ENCODE data around the gene KRTAP5-2.

KRTAP5-2 gene

GRCh38 chr11:1562469-1563148, 35.5 kb downstream of the KRTAP5-2 start:
- no peak overlapping the region for H3K4me2 ChIP-seq (ENCODE audit: low read depth, low read length)
- DNase-seq: no peak
- no peaks in the 10 kb centered on the region for H4K20me1 ChIP-seq (ENCODE audit: insufficient read depth, low read length)
- no peak overlapping the region for H3K27ac ChIP-seq (ENCODE audit: low read length)
- H2AFZ ChIP-seq (ENCODE audit: low read length): no peak overlapping the region
- H3K9me2 ChIP-seq (replicated peaks; ENCODE audit: insufficient read depth, low read length): no peaks in the 10 kb centered on the region
- H3K36me3 ChIP-seq (replicated peaks; ENCODE audit: insufficient read depth, low read length): no peaks in the 10 kb centered on the region
- no peak overlapping the region for H3K9ac ChIP-seq (ENCODE audit: low read length)
- H3K79me2 ChIP-seq (ENCODE audit: low read length): no peaks in the 10 kb centered on the region
- no peaks in the 10 kb centered on the region for H3F3A ChIP-seq (ENCODE audit: insufficient read depth, low read length)
- peaks cover 74% of the 10 kb centered on the region for H3K27me3 ChIP-seq (replicated peaks; ENCODE audit: insufficient read depth, low read length)
- no peak overlapping the region for H3K4me3 ChIP-seq (ENCODE audit: low read length)
- H3K9me3 ChIP-seq (replicated peaks; ENCODE audit: insufficient read depth, low read length): no peaks in the 10 kb centered on the region
- no peak for TF ChIP-seq EZH2phosphoT487 (IDR thresholded peaks at IDR 0.05; ENCODE audit: low read length)
- no peak for TF ChIP-seq EZH2 (optimal IDR thresholded peaks at IDR 0.05; ENCODE audit: low read depth, low read length)
- TF ChIP-seq, protein P1, sequence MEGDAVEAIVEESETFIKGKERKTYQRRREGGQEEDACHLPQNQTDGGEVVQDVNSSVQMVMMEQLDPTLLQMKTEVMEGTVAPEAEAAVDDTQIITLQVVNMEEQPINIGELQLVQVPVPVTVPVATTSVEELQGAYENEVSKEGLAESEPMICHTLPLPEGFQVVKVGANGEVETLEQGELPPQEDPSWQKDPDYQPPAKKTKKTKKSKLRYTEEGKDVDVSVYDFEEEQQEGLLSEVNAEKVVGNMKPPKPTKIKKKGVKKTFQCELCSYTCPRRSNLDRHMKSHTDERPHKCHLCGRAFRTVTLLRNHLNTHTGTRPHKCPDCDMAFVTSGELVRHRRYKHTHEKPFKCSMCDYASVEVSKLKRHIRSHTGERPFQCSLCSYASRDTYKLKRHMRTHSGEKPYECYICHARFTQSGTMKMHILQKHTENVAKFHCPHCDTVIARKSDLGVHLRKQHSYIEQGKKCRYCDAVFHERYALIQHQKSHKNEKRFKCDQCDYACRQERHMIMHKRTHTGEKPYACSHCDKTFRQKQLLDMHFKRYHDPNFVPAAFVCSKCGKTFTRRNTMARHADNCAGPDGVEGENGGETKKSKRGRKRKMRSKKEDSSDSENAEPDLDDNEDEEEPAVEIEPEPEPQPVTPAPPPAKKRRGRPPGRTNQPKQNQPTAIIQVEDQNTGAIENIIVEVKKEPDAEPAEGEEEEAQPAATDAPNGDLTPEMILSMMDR (IDR thresholded peaks at IDR 0.05; ENCODE audit: low read length): no peak
- H3K4me1 ChIP-seq (ENCODE audit: low read length): no peaks in the 10 kb centered on the region

DNA sequence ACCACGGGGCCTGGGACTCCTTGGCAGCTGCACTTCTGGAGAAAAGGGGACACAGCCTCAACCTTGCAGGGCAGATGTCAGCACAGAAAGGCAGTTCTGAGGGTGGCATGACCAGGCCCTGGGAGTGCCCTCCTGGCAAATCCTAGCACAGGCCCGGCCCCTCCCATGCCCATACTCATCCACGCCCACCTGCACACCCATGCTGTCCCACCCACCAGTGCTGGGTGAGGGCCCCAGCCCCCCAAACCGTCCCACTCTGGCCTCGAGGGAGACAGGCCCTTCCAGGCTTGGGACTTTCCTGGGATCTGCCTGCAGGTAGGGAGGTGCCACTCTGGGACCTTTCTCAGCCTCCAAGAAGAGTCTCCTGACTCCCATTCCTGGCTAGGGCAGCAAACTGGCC, 36.1 kb downstream of the KRTAP5-2 start:
- peaks cover 70% of the 10 kb centered on the region for H3K27me3 ChIP-seq (replicated peaks; ENCODE audit: insufficient read depth, low read length)
- no peaks in the 10 kb centered on the region for H3K79me2 ChIP-seq (ENCODE audit: low read length)
- no peak overlapping the region for H2AFZ ChIP-seq (ENCODE audit: low read length)
- H3K4me1 ChIP-seq (ENCODE audit: low read length): no peaks in the 10 kb centered on the region
- H3K27ac ChIP-seq (ENCODE audit: low read length): no peak overlapping the region
- no peak overlapping the region for H3K4me2 ChIP-seq (ENCODE audit: low read depth, low read length)
- no peak for DNase-seq
- no peaks in the 10 kb centered on the region for H3K36me3 ChIP-seq (replicated peaks; ENCODE audit: insufficient read depth, low read length)
- H3K9me3 ChIP-seq (replicated peaks; ENCODE audit: insufficient read depth, low read length): no peaks in the 10 kb centered on the region
- no peaks in the 10 kb centered on the region for H3F3A ChIP-seq (ENCODE audit: insufficient read depth, low read length)
- H3K9ac ChIP-seq (ENCODE audit: low read length): no peak overlapping the region
- TF ChIP-seq EZH2phosphoT487 (IDR thresholded peaks at IDR 0.05; ENCODE audit: low read length): no peak
- TF ChIP-seq, protein P1 (IDR thresholded peaks at IDR 0.05; ENCODE audit: low read length): no peak
- no peak for TF ChIP-seq EZH2 (optimal IDR thresholded peaks at IDR 0.05; ENCODE audit: low read depth, low read length)
- H3K9me2 ChIP-seq (replicated peaks; ENCODE audit: insufficient read depth, low read length): no peaks in the 10 kb centered on the region
- H4K20me1 ChIP-seq (ENCODE audit: insufficient read depth, low read length): no peaks in the 10 kb centered on the region
- no peak overlapping the region for H3K4me3 ChIP-seq (ENCODE audit: low read length)

DNA sequence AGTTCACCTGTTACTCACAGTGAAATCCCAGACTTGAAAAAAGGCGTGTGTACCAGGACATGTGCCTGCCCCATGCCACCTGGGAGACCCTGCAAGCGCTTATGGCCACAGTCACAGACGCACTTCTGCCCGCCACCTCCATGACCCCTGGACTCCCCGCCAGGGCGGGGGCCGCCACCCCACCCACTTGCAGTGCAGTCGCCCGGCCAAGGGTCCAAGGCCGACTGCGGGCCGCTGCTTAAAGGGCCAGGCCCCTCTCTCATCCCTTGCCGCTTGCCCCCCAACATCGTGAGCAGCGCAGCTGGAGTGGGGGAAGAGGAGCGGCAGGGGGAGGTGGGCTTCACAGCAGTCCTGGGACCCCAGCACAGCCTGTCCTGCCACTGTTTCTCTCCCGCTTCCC, 36.8 kb downstream of the KRTAP5-2 start:
- Histone ChIP-seq H3K4me1 (ENCODE audit: low read length) (no peaks in the 10 kb centered on the region), H3K4me3 (ENCODE audit: low read length) (no peak overlapping the region), H3K9ac (ENCODE audit: low read length) (no peak overlapping the region), H3K36me3 (replicated peaks; ENCODE audit: insufficient read depth, low read length) (no peaks in the 10 kb centered on the region), H3K4me2 (ENCODE audit: low read depth, low read length) (no peak overlapping the region), H3K79me2 (ENCODE audit: low read length) (no peaks in the 10 kb centered on the region), H2AFZ (ENCODE audit: low read length) (no peak overlapping the region), H4K20me1 (ENCODE audit: insufficient read depth, low read length) (no peaks in the 10 kb centered on the region), H3K9me2 (replicated peaks; ENCODE audit: insufficient read depth, low read length) (no peaks in the 10 kb centered on the region), H3K27ac (ENCODE audit: low read length) (no peak overlapping the region), H3F3A (ENCODE audit: insufficient read depth, low read length) (no peaks in the 10 kb centered on the region), H3K27me3 (replicated peaks; ENCODE audit: insufficient read depth, low read length) (peaks cover 69% of the 10 kb centered on the region), H3K9me3 (replicated peaks; ENCODE audit: insufficient read depth, low read length) (no peaks in the 10 kb centered on the region)
- no peak for TF ChIP-seq EZH2 (optimal IDR thresholded peaks at IDR 0.05; ENCODE audit: low read depth, low read length)
- TF ChIP-seq, protein P1 (IDR thresholded peaks at IDR 0.05; ENCODE audit: low read length): no peak
- TF ChIP-seq EZH2phosphoT487 (IDR thresholded peaks at IDR 0.05; ENCODE audit: low read length): no peak
- no peak for DNase-seq

All from MM.1S (cell line).